ENCODE results near the gene NLRC5.

GRCh38 chr16:57069053-57069452 lies 79.7 kb downstream of the NLRC5 start:
- TF ChIP-seq ARNTL (CRISPR knock-in tag; IDR thresholded peaks at IDR 0.05; ENCODE audit: borderline replicate concordance, low read depth) (no peak), TCF4 (CRISPR knock-in tag; IDR thresholded peaks at IDR 0.05; ENCODE audit: borderline replicate concordance) (no peak), SNAI2 (CRISPR knock-in tag; IDR thresholded peaks at IDR 0.05) (no peak), PATZ1 (CRISPR knock-in tag; IDR thresholded peaks at IDR 0.05; ENCODE audit: borderline replicate concordance) (no peak), RARB (CRISPR knock-in tag; IDR thresholded peaks at IDR 0.05) (no peak), BACH2 (CRISPR knock-in tag; IDR thresholded peaks at IDR 0.05; ENCODE audit: borderline replicate concordance) (no peak), ZC3H10 (CRISPR knock-in tag; IDR thresholded peaks at IDR 0.05) (no peak), GLIS3 (CRISPR knock-in tag; IDR thresholded peaks at IDR 0.05) (no peak), ZFP30 (CRISPR knock-in tag; IDR thresholded peaks at IDR 0.05) (no peak), TSHZ2 (CRISPR knock-in tag; IDR thresholded peaks at IDR 0.05) (no peak), ZNF8 (CRISPR knock-in tag; IDR thresholded peaks at IDR 0.05) (no peak), ZNF70 (CRISPR knock-in tag; IDR thresholded peaks at IDR 0.05) (no peak), ZNF565 (CRISPR knock-in tag; conservative IDR thresholded peaks at IDR 0.05; ENCODE audit: low read depth) (no peak)

Measured in SK-N-SH treated with all-trans-retinoic acid at 6 μM for 48 hours (cell line).